H1 (cell line): ENCODE data around the gene ENDOV. TPM values are rescaled to one million over a fixed set of nuclear protein-coding genes. Genes with fewer than 3 reads are reported as not detected.

Source experiments
- CTCF ChIA-PET: fragments of 300-600 bp; sonication (Branson Sonifier 250); formaldehyde crosslinking; loops from one replicate; lab custom pipeline; 2021; ENCODE audit not compliant: partially characterized antibody; lab: Charles Lee
- POLR2A ChIA-PET: fragments of 300-600 bp; sonication (Branson Sonifier 250); formaldehyde crosslinking; loops from one replicate; lab custom pipeline; 2021; ENCODE audit warnings: inconsistent platforms; ENCODE audit not compliant: partially characterized antibody; lab: Charles Lee
- DNase-seq, 2 experiments: peaks; one replicate each; pipeline versions ENCODE4 v3.0.0 to v3.0.0-alpha.2; 2010 to 2022; ENCODE audit warnings: low spot score in 2 of 2, low read depth in 1 of 2, mixed read lengths in 1 of 2
- FAIRE-seq: peaks from 2 replicates; lab custom pipeline; 2011; peaks lifted over from hg19 to GRCh38; lab: Jason Lieb, UNC
- H2AFZ ChIP-seq: 2 replicates; pipeline ENCODE4 v1.8.1; 2012; ENCODE audit warnings: low read length, inconsistent platforms
- H2AK5ac ChIP-seq: 2 replicates; pipeline ENCODE4 v1.6.1; 2013; ENCODE audit warnings: low read depth, low read length
- H2BK120ac ChIP-seq: replicated peaks from 2 replicates; pipeline ENCODE3; 2013; ENCODE audit warnings: low read depth, low read length, inconsistent platforms
- H2BK12ac ChIP-seq: 2 replicates; pipeline ENCODE4 v1.6.1; 2013; ENCODE audit warnings: low read depth, low read length
- H2BK15ac ChIP-seq: 2 replicates; pipeline ENCODE4 v1.6.1; 2013; ENCODE audit warnings: low read length
- H2BK20ac ChIP-seq: 2 replicates; pipeline ENCODE4 v1.6.1; 2013; ENCODE audit warnings: low read length
- H2BK5ac ChIP-seq: 2 replicates; pipeline ENCODE4 v1.6.1; 2013; ENCODE audit warnings: low read depth, low read length
- H3K14ac ChIP-seq: 2 replicates; pipeline ENCODE4 v1.6.1; 2013; ENCODE audit warnings: inconsistent platforms; ENCODE audit not compliant: insufficient read length
- H3K18ac ChIP-seq: 2 replicates; pipeline ENCODE4 v1.6.1; 2013; ENCODE audit warnings: low read length; ENCODE audit errors: extremely low read depth
- H3K23ac ChIP-seq: 2 replicates; pipeline ENCODE4 v1.6.1; 2013; ENCODE audit warnings: inconsistent platforms; ENCODE audit not compliant: insufficient read length
- H3K23me2 ChIP-seq: 2 replicates; pipeline ENCODE4 v1.6.1; 2013; ENCODE audit warnings: low read depth, low read length
- H3K27ac ChIP-seq: 2 replicates; pipeline ENCODE4 v1.6.1; 2011; ENCODE audit warnings: low read depth, low read length, inconsistent platforms
- H3K27me3 ChIP-seq, 4 experiments: replicated peaks in 1 of 4; 1 replicate in 1 of 4; 2 replicates in 3 of 4; pipeline versions ENCODE4 v1.6.1 to v1.8.1; 2011 to 2013; ENCODE audit warnings: low read length in 3 of 4, mild to moderate bottlenecking in 3 of 4, inconsistent platforms in 2 of 4, mixed read lengths in 2 of 4, moderate library complexity in 1 of 4; ENCODE audit not compliant: control insufficient read depth in 3 of 4, insufficient read depth in 3 of 4; ENCODE audit errors: extremely low read depth in 1 of 4
- H3K36me3 ChIP-seq, 4 experiments: 2 replicates each; pipeline versions ENCODE4 v1.6.1 to v1.8.1; 2011 to 2013; ENCODE audit warnings: mild to moderate bottlenecking in 4 of 4, low read length in 3 of 4, moderate library complexity in 2 of 4, control low read depth in 1 of 4, inconsistent platforms in 1 of 4; ENCODE audit not compliant: insufficient read depth in 4 of 4, control insufficient read depth in 2 of 4
- H3K4ac ChIP-seq: replicated peaks from 2 replicates; pipeline ENCODE3; 2013; ENCODE audit warnings: low read length, low read depth, mixed read lengths, inconsistent platforms; ENCODE audit not compliant: insufficient read length
- H3K4me1 ChIP-seq, 4 experiments: replicated peaks in 1 of 4; 1 replicate in 1 of 4; 2 replicates in 3 of 4; pipeline versions ENCODE4 v1.6.1 to v1.8.1; 2011 to 2013; ENCODE audit warnings: low read length in 3 of 4, inconsistent platforms in 2 of 4, mixed read lengths in 1 of 4; ENCODE audit not compliant: insufficient read depth in 4 of 4, control insufficient read depth in 3 of 4
- H3K4me2 ChIP-seq, 2 experiments: 2 replicates each; pipeline versions ENCODE4 v1.6.1 to v1.8.1; 2011 to 2013; ENCODE audit warnings: low read depth in 2 of 2, low read length in 2 of 2, control low read depth in 1 of 2, inconsistent platforms in 1 of 2, mild to moderate bottlenecking in 1 of 2; ENCODE audit not compliant: insufficient read depth in 1 of 2
- H3K4me3 ChIP-seq, 4 experiments: fragments of 200-600, 300-600 bp in 1 of 4; sonication (generic), shearing (Covaris generic), sonication (Bioruptor Twin) in 1 of 4; 2 replicates each; pipeline versions ENCODE4 v1.5.1 to v1.8.1; 2011 to 2016; ENCODE audit warnings: low read length in 4 of 4, low read depth in 3 of 4, control low read depth in 2 of 4, inconsistent platforms in 2 of 4, mild to moderate bottlenecking in 2 of 4, mixed read lengths in 1 of 4, moderate library complexity in 1 of 4; ENCODE audit not compliant: insufficient read depth in 2 of 4; ENCODE audit errors: extremely low read depth in 1 of 4
- H3K56ac ChIP-seq: replicated peaks from 2 replicates; pipeline ENCODE3; 2013; ENCODE audit warnings: low read depth, mild to moderate bottlenecking, mixed read lengths, low read length, inconsistent platforms; ENCODE audit not compliant: insufficient read length
- H3K79me1 ChIP-seq: 2 replicates; pipeline ENCODE4 v1.6.1; 2013; ENCODE audit warnings: low read depth, low read length, control low read depth
- H3K79me2 ChIP-seq, 2 experiments: 2 replicates each; pipeline versions ENCODE4 v1.6.1 to v1.8.1; 2012 to 2013; ENCODE audit warnings: low read length in 2 of 2, mild to moderate bottlenecking in 2 of 2, inconsistent platforms in 1 of 2; ENCODE audit not compliant: insufficient read depth in 2 of 2, control insufficient read depth in 1 of 2
- H3K9ac ChIP-seq, 4 experiments: replicated peaks in 1 of 4; 1 replicate in 1 of 4; 2 replicates in 3 of 4; pipeline versions ENCODE4 v1.6.1 to v1.8.1; 2011 to 2013; ENCODE audit warnings: low read depth in 3 of 4, low read length in 3 of 4, control low read depth in 2 of 4, mild to moderate bottlenecking in 2 of 4, moderate library complexity in 2 of 4, inconsistent platforms in 1 of 4; ENCODE audit errors: extremely low read depth in 1 of 4
- H3K9me3 ChIP-seq, 2 experiments: 2 replicates each; pipeline versions ENCODE4 v1.6.1 to v1.8.1; 2012 to 2013; ENCODE audit warnings: mild to moderate bottlenecking in 2 of 2, moderate library complexity in 2 of 2, control low read depth in 1 of 2, inconsistent platforms in 1 of 2, low read depth in 1 of 2, low read length in 1 of 2, mixed read lengths in 1 of 2; ENCODE audit not compliant: insufficient read depth in 2 of 2
- H4K20me1 ChIP-seq, 2 experiments: replicated peaks in 1 of 2; 2 replicates each; pipeline versions ENCODE3 to v1.8.1; 2011 to 2013; ENCODE audit warnings: inconsistent platforms in 2 of 2, low read length in 2 of 2, mild to moderate bottlenecking in 1 of 2; ENCODE audit not compliant: insufficient read depth in 2 of 2, control insufficient read depth in 1 of 2
- H4K5ac ChIP-seq: 2 replicates; pipeline ENCODE4 v1.6.1; 2013; ENCODE audit warnings: low read length, low read depth, mixed read lengths, inconsistent platforms; ENCODE audit not compliant: insufficient read length
- H4K8ac ChIP-seq: 2 replicates; pipeline ENCODE4 v1.8.0; 2013; ENCODE audit warnings: mild to moderate bottlenecking, moderate library complexity, low read length, inconsistent platforms; ENCODE audit not compliant: insufficient read depth; ENCODE audit errors: extremely low read depth
- H4K91ac ChIP-seq: replicated peaks from 2 replicates; pipeline ENCODE3; 2013; ENCODE audit warnings: low read length, mixed read lengths, inconsistent platforms; ENCODE audit not compliant: insufficient read length
- ATF3 ChIP-seq: IDR thresholded peaks from 2 replicates; pipeline ENCODE4 v1.6.1; 2011; ENCODE audit warnings: low read depth, mild to moderate bottlenecking, low read length; ENCODE audit not compliant: insufficient read depth
- WGBS, 2 experiments: shearing (Covaris generic) in 1 of 2; methylation state at CpG; one replicate each; pipeline versions ENCODE4 v1.1.6 to v1.1.7; 2013 to 2015; ENCODE audit warnings: low lambda C conversion rate in 2 of 2, mixed read lengths in 2 of 2, inconsistent platforms in 1 of 2, low coverage in 1 of 2, missing lambda C conversion rate in 1 of 2; ENCODE audit not compliant: insufficient replicate concordance in 2 of 2, insufficient coverage in 1 of 2, insufficient read length in 1 of 2; ENCODE audit errors: extremely low coverage in 1 of 2, missing lambda C conversion rate in 1 of 2; 5-methylcytosine and 5-hydroxymethylcytosine counted together
- polyA plus RNA-seq, 7 experiments: library from polyadenylated mRNA; depleted of rRNA in 3 of 7; stranded (reverse) in 5 of 7; unstranded in 2 of 7; fragments of >200 nt in 5 of 7; fragments of 200-250 nt in 2 of 7; gene quantifications; 1 replicate in 5 of 7; 2 replicates in 1 of 7; 4 replicates in 1 of 7; pipeline versions ENCODE4 v1.2.1 to v1.2.3, GENCODE V29; 2011 to 2013; ENCODE audit warnings: missing spikeins in 2 of 7, mixed read lengths in 2 of 7
- total RNA-seq: library from RNA; stranded (reverse); fragmentation: NEBNext Ultra II Directional; extraction: Animal tissue kit (Norgen Biotek cat#: 25700); gene quantifications from 2 replicates; pipeline ENCODE4 v1.2.1, GENCODE V29; 2021

Gene ENDOV
- total and polyA plus RNA-seq, 2 of the 8 experiments (the other 6 are each of a cell fraction or from before 2014, with no cell fraction given), result 10.6 to 13.3 TPM

- CTCF ChIA-PET, result interaction anchor here (1.0 to 1.8 kb wide), 3 partner anchors 10 to 27 kb away, joined by 3 to 4 read pairs (median 4); no protein-coding TSS in a partner anchor
- H3K14ac ChIP-seq, result no peak overlapping the region
- no peak for FAIRE-seq
These were observed 36.3 kb downstream of the ENDOV start for GRCh38 chr17:80451104-80451775.

More at GRCh38 chr17:80451104-80451775, 36.3 kb downstream of the ENDOV start:
- no peak overlapping the region for H2AFZ ChIP-seq
- POLR2A ChIA-PET, result interaction anchor here (1.0 to 1.5 kb wide), 2 partner anchors 10 to 14 kb away, joined by 4 to 8 read pairs; no protein-coding TSS in a partner anchor
- no peaks in the 10 kb centered on the region for H3K79me2 ChIP-seq
- peaks cover 8% of the 10 kb centered on the region for H3K23me2 ChIP-seq
- H3K23ac ChIP-seq, result no peak overlapping the region
- H2BK5ac ChIP-seq, result no peak overlapping the region
- no peaks in the 10 kb centered on the region for H3K79me1 ChIP-seq
- TF ChIP-seq ATF3, result no peak
- TF ChIP-seq, all 59 proteins: peak for 0
- Histone ChIP-seq H2BK20ac (no peak overlapping the region), H4K91ac (no peak overlapping the region), H3K56ac (no peak overlapping the region), H3K27me3 (peaks cover 0 to 2% (median 0%) of the 10 kb centered on the region in 4 experiments; a peak in 2 of 7 replicates), H3K36me3 (no peaks in the 10 kb centered on the region), H3K4me2 (no peak overlapping the region), H2AK5ac (no peak overlapping the region), H3K4ac (no peak overlapping the region), H4K8ac (no peak overlapping the region), H3K27ac (no peak overlapping the region), H2BK15ac (no peak overlapping the region), H3K9ac (no peak overlapping the region), H3K4me3 (no peak overlapping the region), H3K18ac (no peak overlapping the region), H2BK120ac (no peak overlapping the region), H3K4me1 (peaks cover 0 to 7% (median 2%) of the 10 kb centered on the region in 4 experiments; a peak in 3 of 7 replicates), H3K9me3 (no peaks in the 10 kb centered on the region), H4K20me1 (no peaks in the 10 kb centered on the region), H2BK12ac (no peak overlapping the region), H4K5ac (no peak overlapping the region)
- 92% methylated on average over 9 of the region's 9 CpGs; no CpG with 5 or more reads in 1 of the 2 experiments for WGBS, 2 experiments
- no peak for DNase-seq
